ENCODE results near the gene ACACB. TPM values are rescaled to one million over a fixed set of nuclear protein-coding genes. Genes with fewer than 3 reads are reported as not detected.

The ACACB gene
- total and polyA plus RNA-seq, 2 experiments from 2014 or later = 6.2 to 15.4 TPM

DNA sequence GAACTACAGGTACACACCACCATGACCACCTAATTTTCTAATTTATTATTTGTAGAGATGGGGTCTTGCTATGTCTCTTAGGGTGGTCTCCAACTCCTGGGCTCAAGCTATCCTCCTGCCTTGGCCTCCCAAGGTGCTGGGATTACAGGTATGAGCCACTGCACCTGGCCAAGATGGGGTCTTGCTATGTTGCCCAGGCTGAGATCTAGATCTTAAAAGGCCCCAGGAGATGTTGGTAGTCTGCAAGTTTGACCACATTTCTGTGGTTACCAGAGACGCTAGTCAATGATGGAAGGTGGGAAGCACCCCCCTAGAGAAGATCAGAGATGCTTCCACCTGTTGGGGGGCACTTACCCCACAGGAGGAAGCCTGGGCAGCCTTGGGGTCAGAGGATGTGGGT is 158.0 kb downstream of the ACACB start (continued):
- no peak for TF ChIP-seq EZH2phosphoT487 (IDR thresholded peaks at IDR 0.05; ENCODE audit: unreplicated experiment)
- TF ChIP-seq, protein P1, sequence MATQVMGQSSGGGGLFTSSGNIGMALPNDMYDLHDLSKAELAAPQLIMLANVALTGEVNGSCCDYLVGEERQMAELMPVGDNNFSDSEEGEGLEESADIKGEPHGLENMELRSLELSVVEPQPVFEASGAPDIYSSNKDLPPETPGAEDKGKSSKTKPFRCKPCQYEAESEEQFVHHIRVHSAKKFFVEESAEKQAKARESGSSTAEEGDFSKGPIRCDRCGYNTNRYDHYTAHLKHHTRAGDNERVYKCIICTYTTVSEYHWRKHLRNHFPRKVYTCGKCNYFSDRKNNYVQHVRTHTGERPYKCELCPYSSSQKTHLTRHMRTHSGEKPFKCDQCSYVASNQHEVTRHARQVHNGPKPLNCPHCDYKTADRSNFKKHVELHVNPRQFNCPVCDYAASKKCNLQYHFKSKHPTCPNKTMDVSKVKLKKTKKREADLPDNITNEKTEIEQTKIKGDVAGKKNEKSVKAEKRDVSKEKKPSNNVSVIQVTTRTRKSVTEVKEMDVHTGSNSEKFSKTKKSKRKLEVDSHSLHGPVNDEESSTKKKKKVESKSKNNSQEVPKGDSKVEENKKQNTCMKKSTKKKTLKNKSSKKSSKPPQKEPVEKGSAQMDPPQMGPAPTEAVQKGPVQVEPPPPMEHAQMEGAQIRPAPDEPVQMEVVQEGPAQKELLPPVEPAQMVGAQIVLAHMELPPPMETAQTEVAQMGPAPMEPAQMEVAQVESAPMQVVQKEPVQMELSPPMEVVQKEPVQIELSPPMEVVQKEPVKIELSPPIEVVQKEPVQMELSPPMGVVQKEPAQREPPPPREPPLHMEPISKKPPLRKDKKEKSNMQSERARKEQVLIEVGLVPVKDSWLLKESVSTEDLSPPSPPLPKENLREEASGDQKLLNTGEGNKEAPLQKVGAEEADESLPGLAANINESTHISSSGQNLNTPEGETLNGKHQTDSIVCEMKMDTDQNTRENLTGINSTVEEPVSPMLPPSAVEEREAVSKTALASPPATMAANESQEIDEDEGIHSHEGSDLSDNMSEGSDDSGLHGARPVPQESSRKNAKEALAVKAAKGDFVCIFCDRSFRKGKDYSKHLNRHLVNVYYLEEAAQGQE (IDR thresholded peaks at IDR 0.05; ENCODE audit: unreplicated experiment) = no peak
- no peak for TF ChIP-seq CREB1 (CRISPR knock-in tag; IDR thresholded peaks at IDR 0.05; ENCODE audit: low read depth)
- no peak for TF ChIP-seq ZNF114 (CRISPR knock-in tag; IDR thresholded peaks at IDR 0.05)

DNA sequence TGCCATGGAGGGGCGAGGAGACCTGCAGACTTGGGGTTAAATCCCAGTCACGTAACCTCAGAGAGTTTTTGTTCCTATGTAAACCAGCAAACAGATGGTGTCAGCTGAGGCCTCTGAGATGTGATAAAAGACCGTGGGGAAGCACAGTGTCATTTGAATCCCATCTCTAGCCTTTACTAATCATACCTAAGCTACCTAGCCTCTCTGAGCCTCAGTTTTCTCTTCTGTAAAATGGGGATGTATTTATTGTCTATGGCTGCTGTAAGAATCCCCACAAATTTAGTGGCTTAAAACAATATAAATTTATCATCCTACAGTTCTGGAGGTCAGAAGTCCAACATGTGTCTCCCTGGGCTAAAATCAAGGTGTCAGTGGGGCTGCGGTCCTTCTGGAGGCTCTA is 158.8 kb downstream of the ACACB start:
- Mint-ChIP-seq H3K27ac (no peak overlapping the region), H3K4me1 (peaks cover 19% of the 10 kb centered on the region), H3K27me3 (ENCODE audit: insufficient read depth, low read depth, poor library complexity) (peaks cover 14% of the 10 kb centered on the region), H3K9me3 (peaks cover 5% of the 10 kb centered on the region; the same call in 2 of the 3 replicates), H3K4me3 (no peak overlapping the region), H3K36me3 (ENCODE audit: low read depth) (peaks cover 4% of the 10 kb centered on the region; the same call in 2 of the 3 replicates)
- no peak for ATAC-seq
- H3K27me3 ChIP-seq (ENCODE audit: insufficient read depth) = no peaks in the 10 kb centered on the region
- peaks cover 6% of the 10 kb centered on the region; the same call in 1 of the 2 replicates for H3K4me1 ChIP-seq (ENCODE audit: insufficient read depth)
- H3K79me2 ChIP-seq (replicated peaks; ENCODE audit: insufficient read depth) = no peaks in the 10 kb centered on the region
- TF ChIP-seq NANOG (IDR thresholded peaks at IDR 0.05; ENCODE audit: borderline replicate concordance) = no peak
- no peak overlapping the region for H2AFZ ChIP-seq
- no peak for DNase-seq (ENCODE audit: low spot score)
- H3K4me3 ChIP-seq = no peak overlapping the region
- no peaks in the 10 kb centered on the region for H4K20me1 ChIP-seq (replicated peaks; ENCODE audit: insufficient read depth)
- H3K4me2 ChIP-seq = no peak overlapping the region
- H3F3A ChIP-seq (replicated peaks; ENCODE audit: low read depth) = no peaks in the 10 kb centered on the region
- no peaks in the 10 kb centered on the region for H3K9me2 ChIP-seq (ENCODE audit: insufficient read depth)
- H3K27ac ChIP-seq (ENCODE audit: low read depth) = no peak overlapping the region
- no peaks in the 10 kb centered on the region for H3K36me3 ChIP-seq (ENCODE audit: insufficient read depth)

DNA sequence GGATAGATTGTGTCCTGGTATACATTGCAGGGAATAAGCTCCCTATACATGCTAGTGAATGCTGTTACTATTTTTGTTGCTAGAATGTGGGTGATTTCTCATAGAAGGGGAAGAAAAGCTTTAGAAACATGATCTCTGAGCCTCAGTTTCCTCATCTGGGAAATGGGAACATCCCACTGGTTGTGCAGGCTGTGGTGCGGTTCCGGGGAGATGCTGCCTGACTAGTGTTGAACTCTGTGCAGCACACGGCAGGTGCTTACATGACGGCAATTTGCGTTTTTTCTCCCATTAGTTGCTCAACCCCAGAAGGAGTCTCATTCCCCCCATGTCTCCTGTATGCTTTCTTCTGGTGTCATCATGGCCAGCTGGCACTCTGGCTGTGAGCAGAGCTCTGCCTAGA is 159.8 kb downstream of the ACACB start:
- no peaks in the 10 kb centered on the region for H3F3A ChIP-seq (replicated peaks; ENCODE audit: low read depth)
- no peaks in the 10 kb centered on the region for H3K27me3 ChIP-seq (ENCODE audit: insufficient read depth)
- Mint-ChIP-seq H3K27me3 (ENCODE audit: insufficient read depth, low read depth, poor library complexity) (peaks cover 13% of the 10 kb centered on the region), H3K4me3 (no peak overlapping the region), H3K9me3 (no peaks in the 10 kb centered on the region; the same call in 2 of the 3 replicates), H3K4me1 (peaks cover 19% of the 10 kb centered on the region), H3K36me3 (ENCODE audit: low read depth) (no peaks in the 10 kb centered on the region), H3K27ac (no peak overlapping the region)
- ATAC-seq (no peak), DNase-seq (ENCODE audit: low spot score) (no peak)
- peaks cover 6% of the 10 kb centered on the region; the same call in 1 of the 2 replicates for H3K4me1 ChIP-seq (ENCODE audit: insufficient read depth)
- no peak overlapping the region for H3K27ac ChIP-seq (ENCODE audit: low read depth)
- no peaks in the 10 kb centered on the region for H3K36me3 ChIP-seq (ENCODE audit: insufficient read depth)
- no peak overlapping the region for H2AFZ ChIP-seq
- no peaks in the 10 kb centered on the region for H3K79me2 ChIP-seq (replicated peaks; ENCODE audit: insufficient read depth)
- no peak overlapping the region for H3K4me3 ChIP-seq
- no peaks in the 10 kb centered on the region for H4K20me1 ChIP-seq (replicated peaks; ENCODE audit: insufficient read depth)
- H3K9me2 ChIP-seq (ENCODE audit: insufficient read depth) = no peaks in the 10 kb centered on the region
- H3K4me2 ChIP-seq = no peak overlapping the region
- TF ChIP-seq, protein P1 (IDR thresholded peaks at IDR 0.05; ENCODE audit: unreplicated experiment) = no peak
- TF ChIP-seq ZNF331 (CRISPR knock-in tag; IDR thresholded peaks at IDR 0.05; ENCODE audit: low read depth) (no peak), EZH2phosphoT487 (IDR thresholded peaks at IDR 0.05; ENCODE audit: unreplicated experiment) (no peak), NANOG (IDR thresholded peaks at IDR 0.05; ENCODE audit: borderline replicate concordance) (no peak), CREB1 (CRISPR knock-in tag; IDR thresholded peaks at IDR 0.05; ENCODE audit: low read depth) (no peak)
- TF ChIP-seq, protein P2, sequence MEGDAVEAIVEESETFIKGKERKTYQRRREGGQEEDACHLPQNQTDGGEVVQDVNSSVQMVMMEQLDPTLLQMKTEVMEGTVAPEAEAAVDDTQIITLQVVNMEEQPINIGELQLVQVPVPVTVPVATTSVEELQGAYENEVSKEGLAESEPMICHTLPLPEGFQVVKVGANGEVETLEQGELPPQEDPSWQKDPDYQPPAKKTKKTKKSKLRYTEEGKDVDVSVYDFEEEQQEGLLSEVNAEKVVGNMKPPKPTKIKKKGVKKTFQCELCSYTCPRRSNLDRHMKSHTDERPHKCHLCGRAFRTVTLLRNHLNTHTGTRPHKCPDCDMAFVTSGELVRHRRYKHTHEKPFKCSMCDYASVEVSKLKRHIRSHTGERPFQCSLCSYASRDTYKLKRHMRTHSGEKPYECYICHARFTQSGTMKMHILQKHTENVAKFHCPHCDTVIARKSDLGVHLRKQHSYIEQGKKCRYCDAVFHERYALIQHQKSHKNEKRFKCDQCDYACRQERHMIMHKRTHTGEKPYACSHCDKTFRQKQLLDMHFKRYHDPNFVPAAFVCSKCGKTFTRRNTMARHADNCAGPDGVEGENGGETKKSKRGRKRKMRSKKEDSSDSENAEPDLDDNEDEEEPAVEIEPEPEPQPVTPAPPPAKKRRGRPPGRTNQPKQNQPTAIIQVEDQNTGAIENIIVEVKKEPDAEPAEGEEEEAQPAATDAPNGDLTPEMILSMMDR (conservative IDR thresholded peaks at IDR 0.05; ENCODE audit: low read depth in 2 of 2) = no peak

All from GM23338 (cell line).